Measurements from ENCODE around the gene NOL6. TPM values are rescaled to one million over a fixed set of nuclear protein-coding genes. Genes with fewer than 3 reads are reported as not detected.

NOL6 gene
- total and polyA plus RNA-seq, 3 experiments from 2014 or later = 19.8 to 93.0 (median 90.8) TPM

DNA sequence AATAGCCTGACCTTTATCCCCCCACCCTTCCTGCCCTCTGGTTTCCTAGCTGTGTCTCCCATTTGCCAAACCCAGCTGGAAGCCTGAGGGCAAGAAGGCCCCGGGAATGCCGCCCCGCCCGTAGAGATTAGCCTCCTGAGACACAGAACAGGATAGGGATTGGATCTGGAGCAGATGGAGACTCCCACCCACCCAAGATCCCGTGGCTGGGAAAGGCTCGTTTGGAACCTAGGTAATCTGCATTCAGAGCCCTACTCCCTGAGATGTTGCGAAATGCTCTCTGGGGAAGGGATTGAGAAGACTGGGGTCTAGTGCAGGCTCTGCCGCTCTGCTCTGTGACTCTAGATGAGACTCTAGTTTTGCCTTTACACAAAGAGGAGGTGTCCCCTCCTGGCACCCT lies 37.3 kb downstream of the NOL6 start:
- CTCF ChIA-PET = interaction anchor here (3.0 to 4.9 kb wide), 2 partner anchors 16 to 21 kb away, joined by 11 to 27 read pairs; no protein-coding TSS in a partner anchor
- no peak overlapping the region for H3K4me3 Mint-ChIP-seq

DNA sequence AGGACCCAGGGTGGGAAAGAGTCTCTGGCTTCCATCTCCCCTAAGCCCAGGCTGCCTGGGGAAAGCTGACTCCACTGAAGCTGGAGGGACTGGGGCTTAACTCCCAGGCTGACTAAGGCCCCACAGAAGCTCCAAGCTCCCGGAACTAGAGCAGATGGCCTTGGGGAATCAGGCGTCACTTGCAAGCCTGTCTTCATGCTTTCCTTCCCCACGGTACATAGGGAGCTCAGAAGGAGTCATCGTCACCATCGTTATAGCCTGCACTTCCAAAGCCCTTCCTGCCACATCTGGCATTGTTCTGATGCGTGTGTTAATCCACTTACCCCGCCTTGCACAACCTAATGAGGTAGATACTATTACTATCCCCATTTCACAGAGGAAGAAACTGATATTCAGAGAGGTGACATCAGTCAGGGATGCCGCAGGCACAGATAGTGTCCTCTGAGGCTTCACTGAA lies 37.9 kb downstream of the NOL6 start:
- Histone ChIP-seq H3K36me3 (ENCODE audit: insufficient read depth, low read length) (no peaks in the 10 kb centered on the region), H3K9me3 (ENCODE audit: low read length) (no peaks in the 10 kb centered on the region), H3K27ac (ENCODE audit: low read depth, low read length) (no peak overlapping the region), H3K4me3 (ENCODE audit: low read length) (no peak overlapping the region), H3K4me1 (ENCODE audit: insufficient read depth, low read length) (no peaks in the 10 kb centered on the region), H3K27me3 (ENCODE audit: insufficient read depth, low read length, poor library complexity, severe bottlenecking) (no peaks in the 10 kb centered on the region)
- peak overlapping the region in 2 of 8 donors; percentile 4 to 37 for H3K27ac Mint-ChIP-seq
- peaks cover 4 to 9% (median 6%) of the 10 kb centered on the region in 3 donors for H3K4me1 Mint-ChIP-seq
- DNase-seq = no peak
- H3K36me3 Mint-ChIP-seq = peaks cover 0 to 9% (median 6%) of the 10 kb centered on the region in 3 donors
- H3K27me3 Mint-ChIP-seq = peaks cover 0 to 3% of the 10 kb centered on the region in 2 donors
- ChIA-PET CTCF (interaction anchor here (1.3 to 4.9 kb wide), 3 partner anchors 8 to 20 kb away, joined by 4 to 27 read pairs (median 11); no protein-coding TSS in a partner anchor), POLR2A (no interaction called here)
- no peak overlapping the region for H3K4me3 Mint-ChIP-seq
- no peaks in the 10 kb centered on the region for H3K9me3 Mint-ChIP-seq

More for the DNA sequence above, 37.3 kb downstream of the NOL6 start:
- Histone ChIP-seq H3K4me3 (ENCODE audit: low read length) (no peak overlapping the region), H3K4me1 (ENCODE audit: insufficient read depth, low read length) (no peaks in the 10 kb centered on the region), H3K36me3 (ENCODE audit: insufficient read depth, low read length) (no peaks in the 10 kb centered on the region), H3K27ac (ENCODE audit: low read depth, low read length) (no peak overlapping the region), H3K9me3 (ENCODE audit: low read length) (no peaks in the 10 kb centered on the region), H3K27me3 (ENCODE audit: insufficient read depth, low read length, poor library complexity, severe bottlenecking) (no peaks in the 10 kb centered on the region)
- H3K9me3 Mint-ChIP-seq = no peaks in the 10 kb centered on the region
- POLR2A ChIA-PET = no interaction called here
- peaks cover 4 to 12% (median 6%) of the 10 kb centered on the region in 3 donors for H3K4me1 Mint-ChIP-seq
- peaks cover 0 to 2% of the 10 kb centered on the region in 2 donors for H3K27me3 Mint-ChIP-seq
- peaks cover 0 to 15% (median 7%) of the 10 kb centered on the region in 3 donors for H3K36me3 Mint-ChIP-seq
- DNase-seq = no peak
- peak overlapping the region in 1 of 8 donors; percentile 56 for H3K27ac Mint-ChIP-seq

DNA sequence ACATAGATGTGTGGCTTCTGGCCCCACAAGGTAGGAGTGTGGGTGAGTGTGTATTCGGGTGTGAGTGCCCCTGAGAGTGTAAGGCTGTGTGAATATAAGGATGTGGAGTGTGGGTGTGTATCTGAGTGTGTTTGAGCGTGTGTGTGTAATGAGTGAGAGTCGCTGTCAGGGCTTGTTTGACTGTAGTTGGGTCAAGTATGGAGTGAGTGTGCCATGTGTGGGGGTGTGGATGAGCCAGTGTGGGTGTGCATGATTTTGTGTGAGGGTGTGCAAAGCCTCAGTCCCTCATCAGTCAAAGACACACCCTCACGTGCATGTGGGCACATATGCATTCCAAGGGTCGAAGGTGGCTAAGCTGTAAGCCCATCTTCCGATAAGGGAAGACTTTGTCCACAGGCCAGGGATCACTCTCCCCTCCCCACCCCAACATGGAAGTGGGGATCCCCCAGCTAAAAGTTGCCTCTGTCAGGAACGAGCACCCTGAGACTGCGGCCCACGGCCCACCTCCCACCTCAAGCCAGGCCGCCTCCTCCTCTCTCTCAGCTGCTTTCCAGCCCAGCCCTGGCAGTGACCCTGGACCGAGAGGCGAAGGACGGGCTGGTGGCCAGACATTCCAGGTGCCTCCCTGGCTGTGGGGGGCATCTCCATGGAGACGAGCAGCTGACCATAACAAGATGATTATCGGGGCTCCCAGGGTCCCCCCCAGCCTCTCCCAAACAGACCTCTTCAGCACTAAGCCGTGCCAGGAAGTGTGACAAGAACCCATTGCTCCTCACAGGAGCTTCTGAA lies 39.2 kb downstream of the NOL6 start:
- Mint-ChIP-seq H3K27me3 (peaks cover 0 to 3% of the 10 kb centered on the region in 2 donors), H3K36me3 (no peaks in the 10 kb centered on the region), H3K27ac (peak overlapping the region in 3 of 8 donors; percentile 18 to 67 (median 26)), H3K4me3 (no peak overlapping the region), H3K4me1 (peaks cover 0 to 6% (median 6%) of the 10 kb centered on the region in 3 donors), H3K9me3 (no peaks in the 10 kb centered on the region)
- no peaks in the 10 kb centered on the region for H3K36me3 ChIP-seq (ENCODE audit: insufficient read depth, low read length)
- H3K4me1 ChIP-seq (ENCODE audit: insufficient read depth, low read length) = no peaks in the 10 kb centered on the region
- H3K9me3 ChIP-seq (ENCODE audit: low read length) = no peaks in the 10 kb centered on the region
- DNase-seq = no peak
- H3K27me3 ChIP-seq (ENCODE audit: insufficient read depth, low read length, poor library complexity, severe bottlenecking) = no peaks in the 10 kb centered on the region
- ChIA-PET CTCF (interaction anchor here (0.9 to 4.9 kb wide), 3 partner anchors 10 to 19 kb away, joined by 4 to 27 read pairs (median 4); no protein-coding TSS in a partner anchor), POLR2A (no interaction called here)
- no peak overlapping the region for H3K27ac ChIP-seq (ENCODE audit: low read depth, low read length)
- no peak overlapping the region for H3K4me3 ChIP-seq (ENCODE audit: low read length)

DNA sequence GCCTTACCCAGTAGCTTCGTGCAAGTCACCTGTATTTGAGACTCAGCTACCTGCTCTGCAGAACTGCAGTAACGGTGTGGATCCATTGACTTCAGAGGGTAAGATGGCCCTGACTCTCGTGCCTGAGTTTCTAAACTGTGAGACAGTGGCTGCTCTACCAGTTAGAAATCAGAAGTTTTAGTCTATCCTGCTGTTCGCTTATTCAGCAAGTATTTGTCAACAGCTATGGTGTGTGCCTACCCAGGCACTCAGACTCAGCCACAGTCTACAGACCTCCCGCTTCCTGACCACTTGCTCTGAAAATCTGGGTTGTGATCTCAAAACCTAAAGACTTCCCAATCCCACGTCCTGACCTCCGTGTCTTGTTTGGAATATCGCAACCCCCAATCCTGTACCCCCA lies 39.9 kb downstream of the NOL6 start:
- ChIA-PET POLR2A (no interaction called here), CTCF (interaction anchor here (0.9 to 4.9 kb wide), 4 partner anchors 18 to 21 kb away, joined by 3 to 27 read pairs (median 6); no protein-coding TSS in a partner anchor)
- Mint-ChIP-seq H3K9me3 (no peaks in the 10 kb centered on the region), H3K27ac (peak overlapping the region in 2 of 8 donors; percentile 41 to 67), H3K4me3 (no peak overlapping the region), H3K36me3 (no peaks in the 10 kb centered on the region), H3K4me1 (peaks cover 0 to 6% (median 6%) of the 10 kb centered on the region in 3 donors), H3K27me3 (peaks cover 0 to 3% of the 10 kb centered on the region in 2 donors)
- H3K9me3 ChIP-seq (ENCODE audit: low read length) = no peaks in the 10 kb centered on the region
- H3K27me3 ChIP-seq (ENCODE audit: insufficient read depth, low read length, poor library complexity, severe bottlenecking) = no peaks in the 10 kb centered on the region
- H3K36me3 ChIP-seq (ENCODE audit: insufficient read depth, low read length) = no peaks in the 10 kb centered on the region
- DNase-seq = no peak
- no peak overlapping the region for H3K27ac ChIP-seq (ENCODE audit: low read depth, low read length)
- no peak overlapping the region for H3K4me3 ChIP-seq (ENCODE audit: low read length)
- no peaks in the 10 kb centered on the region for H3K4me1 ChIP-seq (ENCODE audit: insufficient read depth, low read length)

DNA sequence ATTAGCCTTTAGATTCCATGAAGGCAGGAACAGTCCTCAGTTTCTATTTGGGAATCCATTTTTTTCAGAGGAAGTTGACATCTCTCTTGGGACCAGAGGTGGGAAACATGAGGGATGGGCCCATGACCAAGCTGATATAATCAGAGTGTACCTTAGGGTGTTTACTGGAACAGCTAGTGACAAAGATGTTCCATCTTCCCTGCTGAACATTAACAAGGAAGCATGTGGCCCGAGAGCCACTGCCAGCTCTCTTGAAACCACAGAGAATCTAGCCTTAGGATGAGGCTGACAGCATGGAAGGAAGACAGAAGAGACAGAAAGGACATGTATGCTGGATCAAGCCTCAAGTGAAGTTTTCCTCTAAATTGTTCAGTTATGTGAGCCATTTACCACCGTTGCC lies 42.3 kb downstream of the NOL6 start:
- Histone ChIP-seq H3K27ac (ENCODE audit: low read depth, low read length) (no peak overlapping the region), H3K4me3 (ENCODE audit: low read length) (no peak overlapping the region), H3K27me3 (ENCODE audit: insufficient read depth, low read length, poor library complexity, severe bottlenecking) (no peaks in the 10 kb centered on the region), H3K4me1 (ENCODE audit: insufficient read depth, low read length) (no peaks in the 10 kb centered on the region), H3K9me3 (ENCODE audit: low read length) (no peaks in the 10 kb centered on the region), H3K36me3 (ENCODE audit: insufficient read depth, low read length) (no peaks in the 10 kb centered on the region)
- Mint-ChIP-seq H3K9me3 (no peaks in the 10 kb centered on the region), H3K4me3 (no peak overlapping the region), H3K27ac (peak overlapping the region in 1 of 8 donors; percentile 51), H3K4me1 (peaks cover 0 to 6% (median 4%) of the 10 kb centered on the region in 3 donors), H3K27me3 (peaks cover 0 to 5% of the 10 kb centered on the region in 2 donors), H3K36me3 (no peaks in the 10 kb centered on the region)
- POLR2A ChIA-PET = no interaction called here
- DNase-seq = no peak
- CTCF ChIA-PET = interaction anchor here (0.9 to 2.6 kb wide), 5 partner anchors 14 to 142 kb away, joined by 3 to 8 read pairs (median 3); partner anchors contain the start of genes AQP3 and NFX1

DNA sequence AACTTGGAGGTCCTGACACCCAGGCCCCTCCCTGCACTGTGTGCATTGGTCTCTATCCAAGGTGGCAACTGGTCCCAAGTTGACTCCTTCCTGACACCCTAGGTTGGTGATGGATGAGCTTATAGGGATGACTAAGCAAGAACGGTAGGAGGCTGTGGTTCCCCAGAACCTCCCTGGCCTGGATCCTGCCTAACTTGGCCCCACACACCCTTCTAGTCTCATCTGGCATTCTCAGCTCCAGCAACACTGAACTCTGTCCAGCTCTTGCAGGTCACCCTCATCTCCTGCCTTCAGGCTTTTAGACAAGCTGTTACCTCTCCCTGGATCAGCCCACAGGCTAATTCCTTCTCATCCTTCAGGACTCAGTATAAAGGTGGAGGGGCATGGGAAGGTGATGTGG lies 42.8 kb downstream of the NOL6 start:
- Mint-ChIP-seq H3K27me3 (peaks cover 0 to 5% of the 10 kb centered on the region in 2 donors), H3K4me1 (peaks cover 0 to 8% (median 4%) of the 10 kb centered on the region in 3 donors), H3K4me3 (no peak overlapping the region), H3K27ac (peak overlapping the region in 1 of 8 donors; percentile 11), H3K36me3 (no peaks in the 10 kb centered on the region), H3K9me3 (no peaks in the 10 kb centered on the region)
- no peaks in the 10 kb centered on the region for H3K9me3 ChIP-seq (ENCODE audit: low read length)
- no peak overlapping the region for H3K27ac ChIP-seq (ENCODE audit: low read depth, low read length)
- H3K4me1 ChIP-seq (ENCODE audit: insufficient read depth, low read length) = no peaks in the 10 kb centered on the region
- CTCF ChIA-PET = interaction anchor here (0.9 to 2.6 kb wide), 3 partner anchors 14 to 16 kb away, joined by 3 to 8 read pairs (median 7); partner anchors contain the start of gene AQP3
- POLR2A ChIA-PET = no interaction called here
- no peak for DNase-seq
- no peaks in the 10 kb centered on the region for H3K27me3 ChIP-seq (ENCODE audit: insufficient read depth, low read length, poor library complexity, severe bottlenecking)
- H3K36me3 ChIP-seq (ENCODE audit: insufficient read depth, low read length) = no peaks in the 10 kb centered on the region
- no peak overlapping the region for H3K4me3 ChIP-seq (ENCODE audit: low read length)

DNA sequence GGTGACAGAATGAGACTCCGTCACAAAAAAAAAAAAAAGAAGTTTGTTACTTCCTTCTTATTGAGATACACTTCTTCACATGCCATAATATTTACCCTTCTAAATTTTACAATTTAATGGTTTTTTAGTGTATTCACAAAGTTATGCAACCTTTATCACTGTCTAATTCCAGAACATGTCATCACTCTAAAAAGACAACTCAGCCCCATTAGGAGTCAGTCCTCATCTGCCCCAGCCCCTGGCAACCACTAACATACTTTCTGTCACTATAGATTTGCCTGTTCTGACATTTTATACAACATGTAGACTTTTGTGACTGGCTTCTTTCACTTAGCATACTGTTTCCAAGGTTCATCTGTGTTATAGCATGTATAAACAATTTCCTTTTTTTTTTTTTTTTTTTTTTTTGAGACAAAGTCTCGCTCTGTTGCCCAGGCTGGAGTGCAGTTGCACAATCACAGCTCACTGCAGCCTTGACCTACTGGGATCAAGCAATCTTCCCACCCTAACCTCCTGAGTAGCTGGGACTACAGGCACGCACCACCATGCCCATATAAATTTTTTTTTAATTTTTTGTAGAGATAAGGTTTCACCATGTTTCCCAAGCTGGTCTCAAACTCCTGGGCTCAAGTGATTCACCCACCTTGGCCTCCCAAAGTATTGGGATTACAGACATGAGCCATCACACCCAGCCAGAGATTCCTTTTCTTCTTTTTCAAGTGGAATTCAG lies 44.3 kb downstream of the NOL6 start:
- ChIA-PET CTCF (no interaction called here), POLR2A (no interaction called here)
- H3K36me3 Mint-ChIP-seq = no peaks in the 10 kb centered on the region
- H3K9me3 ChIP-seq (ENCODE audit: low read length) = no peaks in the 10 kb centered on the region
- H3K4me1 ChIP-seq (ENCODE audit: insufficient read depth, low read length) = no peaks in the 10 kb centered on the region
- no peaks in the 10 kb centered on the region for H3K36me3 ChIP-seq (ENCODE audit: insufficient read depth, low read length)
- peak overlapping the region in 2 of 8 donors; percentile 37 to 75 for H3K27ac Mint-ChIP-seq
- peaks cover 0 to 8% (median 4%) of the 10 kb centered on the region in 3 donors for H3K4me1 Mint-ChIP-seq
- no peak for DNase-seq
- peaks cover 0 to 5% of the 10 kb centered on the region in 2 donors for H3K27me3 Mint-ChIP-seq
- H3K4me3 ChIP-seq (ENCODE audit: low read length) = no peak overlapping the region
- no peaks in the 10 kb centered on the region for H3K9me3 Mint-ChIP-seq
- H3K4me3 Mint-ChIP-seq = peak overlapping the region in 1 of 7 donors; percentile 46
- no peaks in the 10 kb centered on the region for H3K27me3 ChIP-seq (ENCODE audit: insufficient read depth, low read length, poor library complexity, severe bottlenecking)
- no peak overlapping the region for H3K27ac ChIP-seq (ENCODE audit: low read depth, low read length)
